Measurements from ENCODE around the gene RALGPS1.

- no peak for TF ChIP-seq POLR2AphosphoS5 (IDR thresholded peaks at IDR 0.05)
- TF ChIP-seq, protein P1, sequence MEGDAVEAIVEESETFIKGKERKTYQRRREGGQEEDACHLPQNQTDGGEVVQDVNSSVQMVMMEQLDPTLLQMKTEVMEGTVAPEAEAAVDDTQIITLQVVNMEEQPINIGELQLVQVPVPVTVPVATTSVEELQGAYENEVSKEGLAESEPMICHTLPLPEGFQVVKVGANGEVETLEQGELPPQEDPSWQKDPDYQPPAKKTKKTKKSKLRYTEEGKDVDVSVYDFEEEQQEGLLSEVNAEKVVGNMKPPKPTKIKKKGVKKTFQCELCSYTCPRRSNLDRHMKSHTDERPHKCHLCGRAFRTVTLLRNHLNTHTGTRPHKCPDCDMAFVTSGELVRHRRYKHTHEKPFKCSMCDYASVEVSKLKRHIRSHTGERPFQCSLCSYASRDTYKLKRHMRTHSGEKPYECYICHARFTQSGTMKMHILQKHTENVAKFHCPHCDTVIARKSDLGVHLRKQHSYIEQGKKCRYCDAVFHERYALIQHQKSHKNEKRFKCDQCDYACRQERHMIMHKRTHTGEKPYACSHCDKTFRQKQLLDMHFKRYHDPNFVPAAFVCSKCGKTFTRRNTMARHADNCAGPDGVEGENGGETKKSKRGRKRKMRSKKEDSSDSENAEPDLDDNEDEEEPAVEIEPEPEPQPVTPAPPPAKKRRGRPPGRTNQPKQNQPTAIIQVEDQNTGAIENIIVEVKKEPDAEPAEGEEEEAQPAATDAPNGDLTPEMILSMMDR (IDR thresholded peaks at IDR 0.05): no peak
Measured at GRCh38 chr9:127181315-127181580, 266.7 kb downstream of the RALGPS1 start.

Data from sigmoid colon (tissue), 4 donors.